Ureter (tissue), 1 donor: ENCODE data around the gene RBKS. TPM values are rescaled to one million over a fixed set of nuclear protein-coding genes. Genes with fewer than 3 reads are reported as not detected.
"Not testable (repeated sequence)": the region's sequence is repeated elsewhere in the genome, so short reads cannot be mapped to it uniquely, and the experiment has no call there.

Experiments
- DNase-seq: peaks from one replicate; pipeline ENCODE4 v3.0.0-alpha.2; 2020; ENCODE audit warnings: low spot score
- total RNA-seq: library from RNA; stranded (reverse); gene quantifications from one replicate; pipeline ENCODE4 v1.2.4, GENCODE V29; 2023
- donor health status: DM: yes; HTN: yes; CAD: no.

The RBKS gene
- total RNA-seq, 1 donor from 2014 or later: 5.2 TPM

DNA sequence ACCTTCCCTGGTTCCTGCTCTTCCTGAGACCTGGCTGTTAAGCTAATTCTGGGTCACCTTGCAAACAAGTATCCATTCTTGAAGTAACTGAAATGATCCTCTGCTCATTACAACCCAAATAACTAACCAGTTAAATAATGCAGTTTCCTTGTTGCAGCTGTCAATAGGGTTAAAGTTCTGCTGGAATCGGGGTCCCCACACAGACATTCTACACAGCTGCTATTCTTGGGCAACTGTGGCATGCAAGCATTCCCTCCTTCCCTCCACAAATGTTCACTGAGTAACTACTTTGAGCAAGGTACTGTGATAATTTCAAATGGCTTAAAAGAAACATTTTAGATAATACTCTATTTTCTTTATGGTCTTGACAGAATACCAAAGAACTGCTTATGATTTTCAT is 17.1 kb downstream of the RBKS start:
- DNase-seq: no peak

DNA sequence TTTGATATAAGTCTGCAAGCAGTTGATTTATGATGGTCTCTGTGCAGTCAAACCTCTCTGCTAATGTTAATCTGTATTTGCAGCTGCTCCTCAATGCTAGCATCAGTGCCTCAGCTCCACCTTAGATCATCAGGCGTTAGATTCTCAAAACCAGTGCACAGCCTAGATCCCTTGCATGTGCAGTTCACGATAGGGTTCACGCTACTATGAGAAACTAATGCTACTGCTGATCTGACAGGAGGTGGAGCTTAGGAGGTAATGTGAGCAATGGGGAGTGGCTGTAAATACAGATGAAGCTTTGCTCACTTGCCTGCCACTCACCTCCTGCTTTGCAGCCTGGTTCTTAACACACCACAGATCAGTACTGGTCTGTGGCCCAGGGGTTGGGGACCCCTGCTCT is 18.4 kb downstream of the RBKS start:
- DNase-seq: no peak

DNA sequence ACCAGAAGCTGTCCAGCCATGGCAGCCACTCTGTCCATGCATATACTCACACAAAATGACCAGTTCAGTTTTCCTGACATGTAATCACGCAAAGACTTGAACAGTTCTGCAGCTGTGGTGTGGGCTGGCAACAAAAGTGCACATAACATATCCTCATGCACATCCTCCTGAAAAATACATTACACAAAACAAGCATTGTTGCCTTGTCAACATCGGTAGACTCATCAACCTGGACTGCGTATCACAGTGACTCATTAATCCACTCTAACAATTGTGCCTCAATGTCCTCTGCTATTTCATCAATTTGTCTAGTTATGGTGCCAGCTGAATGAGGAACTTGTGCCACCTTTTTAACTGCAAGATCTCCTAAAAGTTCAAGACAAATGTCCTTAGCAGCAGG is 19.5 kb downstream of the RBKS start:
- no peak for DNase-seq

DNA sequence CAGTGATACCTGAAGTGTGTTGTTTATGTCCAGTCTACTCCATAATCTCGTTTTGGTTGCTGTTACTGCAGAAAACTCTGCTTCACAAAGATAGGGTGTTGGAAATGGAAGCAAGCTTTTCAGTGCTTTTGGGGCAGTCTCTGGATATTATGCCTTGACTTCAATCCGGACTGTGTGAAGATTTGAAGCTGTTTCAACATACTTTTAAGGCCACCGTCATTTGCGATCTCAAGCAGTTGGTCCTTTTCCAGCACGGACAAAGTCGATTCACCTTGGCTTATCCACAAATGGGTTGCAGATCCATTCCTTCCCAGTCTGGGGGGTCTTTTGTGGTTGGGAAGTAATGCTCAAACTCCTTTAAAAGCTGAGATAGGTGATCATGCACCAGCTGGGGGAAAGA is 20.4 kb downstream of the RBKS start:
- DNase-seq: no peak

DNA sequence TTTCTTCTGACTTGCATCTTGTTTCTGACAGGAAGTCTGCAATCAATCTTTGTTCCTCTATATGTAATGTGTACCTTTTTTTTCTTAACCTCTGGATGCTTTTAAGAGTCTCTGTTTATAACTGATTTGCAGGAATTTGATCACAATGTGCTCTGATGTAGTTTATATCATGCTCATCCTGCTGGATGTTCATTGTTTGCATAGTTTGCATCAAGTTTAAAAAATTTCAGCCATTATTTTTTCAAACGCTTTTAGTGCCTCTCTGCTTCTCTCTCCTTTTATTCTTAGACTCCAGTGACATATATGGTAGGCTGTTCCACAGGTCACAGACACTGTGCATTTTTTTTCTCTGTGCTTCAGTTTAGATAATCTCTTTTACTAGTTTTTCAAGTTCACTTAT is 23.9 kb downstream of the RBKS start:
- no peak for DNase-seq

DNA sequence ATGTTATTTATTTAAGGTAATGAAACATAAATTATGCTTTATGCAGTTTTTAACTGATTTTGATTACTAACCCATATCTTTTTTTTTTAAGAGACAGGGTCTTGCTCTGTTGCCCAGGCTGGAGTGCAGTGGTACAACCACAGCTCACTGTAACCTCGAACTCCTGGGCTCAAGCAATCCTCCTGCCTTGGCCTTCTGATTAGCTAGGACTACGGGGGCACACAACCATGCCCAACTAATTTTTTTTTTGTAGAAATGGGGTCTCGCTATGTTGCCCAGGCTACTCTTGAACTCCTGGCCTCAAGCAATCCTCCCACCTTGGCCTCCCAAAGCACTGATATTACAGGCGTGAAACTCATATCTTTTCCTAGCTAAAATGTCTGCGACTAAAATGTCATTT is 26.2 kb downstream of the RBKS start:
- DNase-seq: not testable (repeated sequence)

DNA sequence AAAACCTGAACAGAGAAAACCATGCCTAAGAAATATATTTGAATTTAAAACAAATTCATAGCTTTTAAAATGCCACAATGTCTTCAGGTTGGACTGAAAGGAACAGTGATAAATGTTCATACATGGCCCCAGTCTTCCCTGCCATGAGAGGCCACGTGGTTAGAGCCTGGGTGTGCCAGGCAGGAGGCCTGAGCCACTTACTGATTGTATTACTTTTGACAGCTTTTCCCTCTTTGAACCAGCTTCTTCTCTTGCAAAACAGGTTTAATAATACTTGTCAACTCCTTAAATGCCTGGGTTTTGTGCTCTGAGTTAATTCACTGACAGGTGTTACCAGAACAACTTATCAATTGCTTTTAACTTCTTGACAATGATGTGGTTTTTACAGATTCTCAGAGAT is 27.0 kb downstream of the RBKS start:
- no peak for DNase-seq

DNA sequence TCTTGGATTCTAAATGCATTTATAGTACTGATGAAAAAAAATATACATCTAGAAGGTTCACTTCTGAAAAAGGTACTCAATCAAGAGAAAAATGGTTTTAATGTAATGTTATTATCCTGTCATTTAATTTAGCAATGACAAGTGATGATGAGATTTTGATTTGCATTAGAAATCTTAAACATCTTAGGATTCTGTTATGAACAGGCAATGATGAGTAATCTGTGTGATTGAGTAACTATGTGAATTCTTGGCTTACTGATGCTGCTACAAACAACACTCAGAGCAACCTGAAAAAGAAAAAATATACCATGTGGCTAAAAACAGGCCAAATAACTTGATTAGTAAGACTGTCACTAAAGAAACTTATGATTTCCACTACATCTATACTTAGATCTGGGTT is 30.1 kb downstream of the RBKS start:
- no peak for DNase-seq

DNA sequence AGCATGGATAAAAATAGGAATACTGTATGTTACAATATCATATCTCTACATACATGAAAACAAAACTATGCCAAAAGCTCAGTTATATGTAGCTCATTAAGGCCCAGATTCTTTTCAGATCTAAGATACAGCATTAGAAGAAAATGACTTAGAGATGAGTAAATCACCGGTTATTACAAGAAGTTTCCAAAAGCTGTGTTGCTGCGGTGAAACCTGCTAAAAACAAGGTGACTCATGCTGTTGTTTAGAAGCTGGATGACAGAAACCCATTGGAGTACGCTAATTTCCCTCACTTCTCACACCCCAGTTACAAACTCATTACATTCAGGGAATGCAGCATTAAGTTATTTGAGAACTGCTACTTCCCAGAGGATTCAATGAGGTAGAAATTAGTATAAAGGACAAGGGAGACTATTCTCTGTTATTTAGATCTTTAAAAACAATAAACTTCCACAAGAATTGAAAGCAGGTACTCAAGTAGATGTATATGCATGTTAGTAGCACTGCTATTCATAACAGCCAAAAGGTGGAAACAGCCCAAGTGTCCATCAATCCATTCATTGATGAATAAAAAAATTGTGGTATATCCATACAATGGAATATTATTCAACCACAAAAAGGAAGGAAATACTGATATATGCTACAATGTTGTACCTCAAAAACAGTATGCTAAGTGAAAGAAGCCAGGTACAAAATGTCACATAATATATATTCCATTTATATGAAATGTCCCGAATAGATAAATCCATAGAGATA is 32.6 kb downstream of the RBKS start:
- no peak for DNase-seq

DNA sequence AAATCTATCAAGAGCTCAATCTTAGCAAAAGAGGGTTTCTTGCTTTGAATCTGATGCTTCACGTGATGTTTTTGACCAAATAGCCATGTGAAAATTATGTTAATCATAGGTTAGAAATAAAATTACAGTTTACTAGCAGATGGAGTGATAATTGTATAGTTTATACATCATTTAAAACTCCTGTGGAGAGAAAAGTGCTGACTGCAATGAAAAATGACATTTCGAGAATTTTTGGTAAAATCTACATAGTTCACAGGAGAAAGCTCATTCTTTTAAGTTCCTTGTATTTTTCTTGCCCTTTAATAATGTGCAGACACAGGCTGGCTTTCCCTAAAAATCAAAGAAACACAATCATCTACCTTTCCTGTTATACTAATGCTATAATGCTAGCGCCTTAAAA is 33.2 kb downstream of the RBKS start:
- no peak for DNase-seq

DNA sequence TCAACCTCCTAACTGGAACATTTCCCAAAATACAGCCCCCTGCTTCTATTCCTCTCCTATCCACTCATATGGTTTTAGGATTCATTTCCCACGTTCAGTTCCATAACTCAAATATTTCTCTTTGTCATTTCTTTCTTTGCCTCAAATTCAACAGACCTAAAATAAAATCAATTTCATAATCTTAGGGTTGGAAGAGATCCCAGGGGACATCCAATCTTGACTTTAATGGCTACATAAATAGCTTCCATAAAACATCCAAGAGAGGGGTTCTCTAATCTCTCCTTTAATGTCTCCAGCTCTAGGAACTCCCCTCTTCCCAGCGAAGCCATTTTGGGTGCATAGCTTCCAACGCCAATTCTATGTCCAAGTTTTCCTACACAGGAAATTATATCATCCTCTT is 33.8 kb downstream of the RBKS start:
- DNase-seq: no peak

DNA sequence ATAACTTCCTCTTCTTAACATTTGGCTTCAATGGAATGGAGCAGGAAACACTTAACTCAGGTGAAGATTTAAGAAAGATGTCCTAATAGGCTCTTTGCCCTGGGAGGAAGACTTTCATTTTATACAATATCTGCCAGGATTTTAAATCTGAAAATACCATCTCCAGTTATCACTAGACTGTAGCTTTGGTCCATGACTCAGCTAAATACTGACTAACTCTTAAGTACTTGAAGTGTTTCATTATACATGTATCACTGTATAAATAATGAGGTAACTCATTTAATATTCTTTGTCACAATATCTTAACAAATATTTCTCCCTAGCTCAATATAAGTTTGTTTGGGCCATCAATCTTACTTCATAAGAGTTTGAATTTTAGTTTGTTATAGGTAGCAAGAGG is 34.7 kb downstream of the RBKS start:
- no peak for DNase-seq

DNA sequence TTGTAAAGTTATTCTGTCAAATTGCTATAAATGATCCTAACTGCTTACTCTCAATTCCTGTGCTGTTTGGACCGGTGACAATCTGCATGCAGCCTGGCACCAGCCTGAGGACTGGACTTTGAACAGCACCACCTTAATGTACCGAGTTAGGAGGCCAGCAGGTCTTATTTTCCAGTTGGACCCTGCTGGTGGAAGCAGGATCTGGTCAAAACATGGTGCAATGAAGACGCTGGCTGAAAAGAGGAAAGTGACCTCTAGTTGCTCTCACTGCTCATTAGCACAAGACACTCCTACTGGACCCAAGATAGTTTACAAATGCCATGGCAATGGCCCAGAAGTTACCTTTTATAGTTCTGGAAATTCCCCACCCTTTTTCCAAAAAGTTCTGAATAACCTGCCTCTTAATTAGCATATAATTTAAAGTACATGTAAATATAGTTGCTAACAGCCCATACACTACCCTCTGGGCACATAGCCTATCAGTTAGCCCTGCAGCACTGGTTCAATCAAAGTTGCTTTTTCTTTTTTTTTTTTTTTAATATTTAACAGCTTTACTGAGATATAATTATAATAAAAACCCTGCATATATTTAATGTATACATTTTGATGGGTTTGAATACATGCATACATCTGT is 35.8 kb downstream of the RBKS start:
- DNase-seq: no peak

DNA sequence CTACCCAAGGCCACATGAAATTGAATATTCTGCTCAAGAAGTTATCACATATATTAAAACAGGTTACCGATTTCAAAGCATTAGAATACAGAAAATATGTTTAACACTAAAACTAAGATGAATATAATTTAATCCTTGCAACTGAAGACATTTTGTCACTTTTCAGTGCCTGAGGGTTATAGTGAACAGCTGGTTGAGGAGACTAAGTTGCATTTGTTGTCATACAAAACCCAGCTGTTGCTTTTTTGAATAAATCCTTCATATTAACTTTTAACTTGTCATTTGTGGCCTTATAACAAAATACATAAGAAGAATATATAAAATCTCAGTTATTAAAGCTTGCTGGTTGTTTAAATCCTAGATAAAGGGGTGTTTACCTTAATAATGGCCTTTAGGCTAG is 37.5 kb downstream of the RBKS start:
- no peak for DNase-seq

DNA sequence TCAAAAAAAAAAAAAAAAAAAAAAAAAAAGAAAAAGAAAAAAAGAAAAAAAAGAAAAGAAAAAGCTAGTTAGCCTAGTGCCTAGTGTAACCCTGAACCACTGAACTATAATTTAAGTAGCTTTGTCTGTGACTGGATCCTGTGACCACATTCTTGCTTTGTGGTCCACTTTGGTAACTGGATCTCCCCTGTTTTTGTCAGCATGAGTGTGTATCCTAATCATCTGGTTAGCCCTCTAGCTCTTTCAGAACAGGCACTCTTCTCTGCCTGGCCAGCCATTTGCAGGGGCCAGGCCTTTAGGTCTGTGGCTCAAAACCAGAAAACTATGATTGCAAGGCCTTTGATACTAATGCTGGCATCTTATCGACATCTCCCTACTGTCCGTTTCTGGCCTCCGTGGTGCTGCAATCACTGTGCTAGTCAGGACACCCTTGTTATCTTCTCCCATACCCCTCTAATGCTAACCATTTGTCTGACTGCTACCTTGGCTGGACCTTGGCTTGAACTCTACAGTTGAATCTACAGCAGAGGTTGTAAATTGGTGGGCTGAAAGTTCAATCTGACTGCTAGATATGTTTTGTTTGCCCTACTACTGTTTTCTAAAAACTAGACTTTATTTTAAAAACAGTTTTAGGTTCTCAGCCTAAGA is 40.5 kb downstream of the RBKS start:
- no peak for DNase-seq

DNA sequence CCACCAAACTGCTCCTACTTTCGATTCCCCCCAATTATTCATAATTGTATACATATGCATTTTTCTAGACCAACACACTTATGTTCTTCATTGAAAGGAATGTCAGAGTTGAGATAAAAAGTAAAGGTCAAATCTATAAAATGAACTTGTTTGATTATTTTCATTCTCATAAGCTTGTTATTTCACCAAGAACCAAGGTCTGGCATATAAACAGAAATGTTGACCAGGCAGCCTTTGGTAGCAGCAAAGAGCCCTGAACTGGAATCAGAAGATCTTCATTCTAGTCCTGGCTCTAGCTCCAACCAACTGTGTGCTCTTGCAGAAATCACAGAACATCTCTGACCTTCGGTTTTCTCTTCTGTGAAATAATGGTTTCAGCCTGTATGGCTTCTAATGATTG is 42.9 kb downstream of the RBKS start:
- DNase-seq: no peak

DNA sequence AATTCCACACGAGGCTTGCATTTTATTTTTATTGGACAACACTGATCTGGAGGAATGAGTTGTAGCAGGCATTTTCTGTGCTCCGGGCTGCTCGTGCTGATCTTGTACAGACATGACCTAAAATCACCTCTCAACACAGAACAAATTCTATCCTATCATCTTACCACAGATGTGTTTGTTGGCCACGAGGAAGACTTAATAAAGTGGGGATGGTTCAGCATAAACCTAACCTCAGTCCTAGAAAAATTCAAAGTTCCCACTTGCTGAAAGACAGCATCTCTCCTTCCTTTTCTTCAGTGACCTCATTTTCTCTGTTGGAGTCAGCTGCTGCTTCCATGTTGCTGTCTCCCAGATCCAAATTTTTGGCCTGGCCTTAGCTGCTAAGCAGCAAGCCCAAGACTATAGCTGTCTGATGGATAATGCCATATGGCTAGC is 45.3 kb downstream of the RBKS start:
- no peak for DNase-seq

DNA sequence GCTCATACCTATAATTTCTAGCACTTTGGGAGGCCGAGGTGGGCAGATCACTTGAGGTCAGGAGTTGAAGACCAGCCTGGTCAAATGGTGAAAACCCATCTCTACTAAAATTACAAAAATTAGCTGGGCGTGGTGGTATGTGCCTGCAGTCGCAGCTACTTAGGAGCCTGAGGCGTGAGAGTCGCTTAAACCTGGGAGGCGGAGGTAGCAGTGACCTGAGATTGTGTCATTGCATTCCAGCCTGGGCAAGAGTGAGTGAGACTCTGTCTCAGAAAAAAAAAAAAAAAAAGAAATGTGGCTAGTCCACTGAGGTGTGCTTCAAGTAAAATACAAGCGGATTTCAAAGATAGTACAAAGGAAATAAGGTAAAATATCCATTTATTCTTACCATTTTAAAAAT is 46.2 kb downstream of the RBKS start:
- DNase-seq: no peak

DNA sequence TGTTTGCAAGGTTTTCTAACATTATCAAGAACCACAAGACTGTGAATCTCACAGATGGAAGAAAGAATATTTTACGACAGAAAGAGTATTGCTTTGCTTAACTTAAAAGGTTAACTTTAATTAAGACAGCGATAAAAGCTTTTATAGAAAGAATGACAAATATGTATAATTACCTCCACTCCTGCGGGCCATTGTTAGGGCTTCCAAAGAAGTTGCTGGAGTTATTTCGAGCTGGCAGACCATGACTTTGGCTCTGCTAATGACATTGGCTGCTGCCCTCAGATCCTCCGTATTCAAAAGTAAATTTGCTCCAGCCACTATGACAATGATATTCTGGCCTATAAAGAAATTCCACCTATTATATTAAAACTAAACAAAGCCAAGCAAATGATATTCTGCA is 47.3 kb downstream of the RBKS start:
- DNase-seq: no peak

DNA sequence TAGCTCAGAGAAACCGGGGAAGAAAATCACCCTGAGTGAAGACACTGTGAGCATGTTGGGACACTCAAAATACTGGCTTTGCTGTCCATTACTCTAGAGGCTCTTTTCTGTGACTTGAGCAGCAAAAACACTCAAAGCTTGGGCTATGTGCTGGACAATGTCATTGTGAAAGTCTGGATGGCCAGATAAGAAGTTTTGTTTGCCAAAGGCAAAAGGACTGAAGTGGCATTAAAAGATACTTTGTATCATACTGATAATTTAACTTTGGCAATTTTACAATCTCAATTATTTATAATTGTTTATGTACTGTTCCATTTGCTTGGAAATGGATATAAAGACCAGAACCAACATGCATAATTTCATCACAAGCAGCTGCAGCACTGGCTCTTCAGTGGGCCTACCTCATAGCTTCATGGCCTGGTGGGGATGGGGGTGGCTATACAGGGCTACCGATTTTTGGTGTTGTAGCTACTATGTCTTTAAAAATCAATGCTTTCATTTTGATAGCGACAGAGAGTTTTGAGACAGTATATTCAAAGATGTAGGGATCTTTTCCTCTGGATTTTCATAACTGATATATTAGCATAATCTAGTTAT is 51.1 kb downstream of the RBKS start:
- DNase-seq: no peak

DNA sequence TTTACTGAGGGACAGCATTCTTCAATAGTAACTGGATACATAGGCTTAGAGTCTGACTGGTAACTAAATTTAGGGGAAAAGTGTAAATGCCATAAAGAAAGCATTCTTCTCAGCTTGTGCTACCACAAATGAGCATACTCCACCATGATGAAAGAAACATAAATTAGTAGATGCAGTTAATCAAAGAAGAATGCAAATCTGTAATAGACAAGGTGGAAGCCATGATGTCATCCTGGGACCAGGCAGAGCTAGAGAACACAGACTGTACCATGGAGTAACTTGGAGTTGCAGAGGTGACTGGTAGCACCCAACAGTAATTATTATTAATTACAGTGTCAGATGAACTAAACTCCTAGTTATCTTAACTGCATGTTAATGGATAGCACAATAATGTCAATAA is 51.7 kb downstream of the RBKS start:
- no peak for DNase-seq

DNA sequence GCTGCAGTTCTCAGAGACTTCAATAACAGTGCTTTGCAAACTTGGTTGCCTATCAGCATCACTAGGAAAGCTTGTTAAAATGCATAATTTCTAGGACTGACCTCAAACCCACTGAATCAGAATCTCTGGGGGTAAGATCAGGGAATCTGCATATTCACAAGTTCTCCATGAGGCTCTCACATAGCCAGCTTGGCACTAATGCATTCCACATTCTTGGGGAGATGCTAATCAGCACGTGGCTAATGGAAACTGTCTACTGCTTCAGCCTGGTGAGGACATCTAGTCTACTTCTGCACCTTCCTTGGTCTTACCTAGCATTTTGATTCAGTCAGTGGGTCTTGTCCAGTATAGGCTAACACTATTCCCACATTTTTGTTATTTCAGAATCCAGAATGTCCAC is 56.3 kb downstream of the RBKS start:
- no peak for DNase-seq

DNA sequence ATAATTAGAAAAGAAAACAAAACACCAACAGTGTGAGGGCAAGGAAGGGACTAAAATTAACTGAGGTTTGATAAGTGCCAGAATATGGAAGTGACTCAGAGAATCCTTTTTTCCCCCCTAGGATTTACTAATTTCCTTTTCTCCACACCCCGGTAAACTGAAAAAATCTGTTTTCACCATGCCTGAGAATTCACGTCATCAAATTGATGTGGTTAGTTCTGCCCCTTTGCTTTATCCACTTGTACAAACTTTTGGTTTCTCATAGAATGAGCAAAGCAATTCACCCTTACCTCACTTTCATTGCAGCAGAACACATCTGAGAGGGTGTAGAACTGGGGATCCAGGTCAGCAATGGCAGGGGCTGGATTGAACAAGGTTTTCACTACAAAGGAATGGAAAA is 57.8 kb downstream of the RBKS start:
- DNase-seq: no peak
